ENCODE measurements around the gene ZMYM1. TPM values are rescaled to one million over a fixed set of nuclear protein-coding genes. Genes with fewer than 3 reads are reported as not detected.
"Not testable (repeated sequence)": the region's sequence is repeated elsewhere in the genome, so short reads cannot be mapped to it uniquely, and the experiment has no call there.

ZMYM1 gene
- total RNA-seq, result 22.2 TPM

DNA sequence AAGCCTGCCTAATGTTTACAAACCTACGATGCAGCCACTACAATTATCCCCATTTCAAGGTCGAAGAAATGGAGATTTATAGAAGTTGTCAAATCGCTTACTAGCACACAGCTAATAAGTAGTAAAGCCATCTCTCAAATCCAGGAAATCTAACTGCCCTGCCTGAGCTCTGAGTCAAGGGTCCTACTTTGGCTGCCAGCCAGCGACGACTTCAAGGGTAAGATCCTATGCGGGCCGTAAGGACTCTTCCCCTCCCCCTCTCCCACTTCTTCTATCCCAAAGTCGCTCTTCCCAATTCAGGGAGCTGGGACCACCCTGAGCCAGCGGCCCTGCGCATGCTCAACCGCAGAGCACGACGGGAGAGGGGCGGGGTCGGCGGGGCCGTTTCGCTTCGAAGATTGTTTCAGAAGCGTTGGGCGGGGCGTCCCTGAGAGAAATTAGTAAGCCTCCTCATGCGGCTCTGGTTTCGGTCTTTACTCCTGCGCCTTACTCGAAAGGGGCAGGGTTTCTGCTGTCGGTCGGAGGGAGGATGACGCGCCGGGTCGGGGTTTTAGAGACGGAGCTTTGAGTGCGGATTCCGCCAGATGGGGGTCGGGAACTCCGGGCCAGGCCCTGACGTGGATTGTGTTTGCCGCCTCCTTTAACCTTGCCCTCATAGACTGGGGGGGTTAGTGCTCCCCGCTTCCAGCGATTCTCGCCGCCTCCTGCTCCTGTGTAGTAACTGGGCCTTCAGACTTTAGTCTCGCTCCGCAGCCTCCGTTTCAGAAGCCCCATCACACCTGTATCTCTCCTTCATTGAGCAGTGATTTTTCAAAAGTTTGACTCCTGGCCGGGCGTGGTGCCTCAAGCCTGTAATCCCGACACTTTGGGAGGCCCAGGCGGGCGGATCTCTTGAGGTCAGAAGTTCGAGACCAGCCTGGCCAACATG is at the start of gene ZMYM1:
Gene ZMYM1 (plus strand): TSS at position 383 of the 928 bp plus-strand sequence. CDS start 14,603 bp downstream, outside the sequence.
- peak; percentile 95 for DNase-seq

DNA sequence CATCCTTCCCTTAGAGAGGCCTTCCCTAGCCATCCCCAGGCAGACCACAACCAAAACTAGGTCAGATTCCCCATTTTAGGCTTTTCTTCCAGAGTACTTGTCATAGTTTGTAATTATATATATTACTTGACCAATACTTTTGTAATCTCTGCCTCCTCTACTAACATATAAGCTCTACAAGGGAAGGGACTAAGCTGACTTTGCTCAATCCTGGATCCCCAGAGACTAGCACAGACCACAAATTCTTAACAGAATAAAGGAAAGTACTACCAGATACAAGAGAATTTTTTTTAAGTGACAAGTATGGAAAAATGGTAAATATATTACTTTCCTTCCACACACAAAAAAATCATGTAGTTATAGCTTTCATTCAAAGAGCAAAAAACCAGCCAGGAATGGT is 49.4 kb upstream of the ZMYM1 start:
- DNase-seq, result no peak

DNA sequence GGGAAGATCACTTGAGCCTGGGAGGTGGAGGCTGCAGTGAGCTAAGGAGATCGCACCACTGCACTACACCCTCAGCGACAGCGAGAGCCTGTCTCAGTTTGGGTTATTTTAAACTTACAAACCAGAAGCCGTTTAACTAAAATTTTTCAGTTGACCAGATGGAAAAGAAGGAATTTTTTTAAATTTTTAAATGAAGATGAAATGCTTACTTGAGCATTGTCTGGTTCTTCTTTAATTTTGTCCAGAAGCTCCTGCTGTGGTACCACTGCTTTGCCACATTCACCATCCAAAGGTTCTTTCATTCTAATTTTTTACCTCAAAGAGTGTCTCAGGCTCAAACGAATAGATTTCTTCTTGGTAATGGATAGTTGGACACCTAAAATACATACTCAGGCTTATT is 48.8 kb upstream of the ZMYM1 start:
- DNase-seq, result peak; percentile 2

DNA sequence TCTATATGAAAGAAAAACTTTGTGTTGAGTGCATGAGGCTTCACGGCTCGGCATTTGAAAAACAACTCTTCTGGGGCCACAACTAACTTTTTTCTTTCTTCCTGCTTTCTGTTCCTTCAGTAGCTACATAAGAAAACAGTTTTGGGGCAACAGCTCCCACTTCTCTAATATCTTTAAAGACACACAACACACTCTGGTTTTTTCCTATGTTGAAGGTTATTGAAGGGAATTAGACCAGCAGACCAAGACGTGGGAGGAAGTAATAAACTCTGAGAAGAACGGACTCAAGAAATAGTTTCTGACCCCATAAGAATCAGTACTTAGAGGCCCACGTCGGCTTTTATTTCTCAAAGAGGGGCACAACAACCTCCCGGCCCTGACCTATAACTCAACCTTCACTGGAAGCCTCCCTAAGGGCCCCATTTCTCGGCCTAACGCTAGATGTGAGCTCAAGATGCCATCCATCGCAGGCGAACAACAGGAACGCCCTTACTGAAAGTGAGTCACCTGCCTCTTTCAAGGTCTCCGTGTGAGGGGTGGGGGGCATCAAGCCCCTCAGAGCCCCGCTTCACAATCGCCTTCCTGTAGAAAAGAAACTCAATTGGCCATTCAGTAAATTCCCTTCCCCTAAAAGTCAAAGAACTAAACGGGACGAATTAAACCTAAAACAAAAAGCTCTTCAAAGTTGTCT is 48.3 kb upstream of the ZMYM1 start:
- DNase-seq, result no peak

DNA sequence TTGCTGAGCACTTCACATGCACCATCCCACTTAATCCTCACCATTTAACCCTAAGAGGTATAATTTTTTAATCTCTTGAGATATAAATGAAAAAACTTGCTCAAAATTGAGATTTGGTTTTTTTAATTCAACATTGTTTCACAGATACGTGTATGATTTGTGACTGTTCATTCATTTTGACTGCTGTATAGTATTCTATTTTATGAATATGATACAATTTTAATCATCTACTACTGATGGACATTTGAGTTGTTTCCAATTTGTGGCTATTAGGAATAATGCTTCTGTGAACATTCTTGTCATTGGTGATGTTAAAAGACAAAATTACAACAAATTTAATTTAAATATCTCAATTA is 46.8 kb upstream of the ZMYM1 start:
- no peak for DNase-seq

DNA sequence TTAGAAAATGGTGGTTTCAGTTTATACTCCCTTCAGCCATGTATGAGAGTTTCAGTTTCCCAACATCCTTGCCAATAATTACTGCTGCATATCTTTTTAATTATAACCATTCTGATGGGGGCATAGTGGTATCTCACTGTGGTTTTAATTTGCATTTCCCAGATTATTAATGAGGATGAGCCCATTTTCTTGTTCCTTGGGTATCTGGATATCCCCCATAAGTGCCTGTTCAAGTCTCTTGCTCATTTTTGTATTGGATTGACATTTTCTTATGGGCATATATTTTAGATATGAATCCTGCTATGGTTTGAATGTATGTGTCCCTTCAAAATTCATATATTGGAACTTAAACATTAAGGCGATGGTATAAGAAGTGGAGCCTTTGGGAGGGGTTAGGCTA is 45.8 kb upstream of the ZMYM1 start:
- DNase-seq, result no peak

DNA sequence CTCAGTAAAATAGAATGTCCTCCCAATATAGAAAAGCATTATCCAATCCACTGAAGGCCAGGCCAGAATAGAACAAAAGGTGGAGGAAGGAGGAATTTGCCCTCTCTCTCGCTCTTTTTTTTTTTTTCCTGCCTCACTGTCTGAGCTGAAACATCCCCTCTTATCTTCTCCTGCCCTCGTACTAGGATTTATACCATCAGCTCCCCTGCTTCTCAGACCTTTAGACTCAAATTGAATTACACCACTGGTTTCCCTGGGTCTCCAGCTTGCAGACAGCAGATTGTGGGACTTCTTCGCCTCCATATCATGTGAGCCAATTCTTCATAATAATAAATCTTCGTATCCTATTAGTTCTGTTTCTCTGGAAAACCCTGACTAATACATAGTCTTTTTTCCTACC is 42.6 kb upstream of the ZMYM1 start:
- DNase-seq, result no peak

DNA sequence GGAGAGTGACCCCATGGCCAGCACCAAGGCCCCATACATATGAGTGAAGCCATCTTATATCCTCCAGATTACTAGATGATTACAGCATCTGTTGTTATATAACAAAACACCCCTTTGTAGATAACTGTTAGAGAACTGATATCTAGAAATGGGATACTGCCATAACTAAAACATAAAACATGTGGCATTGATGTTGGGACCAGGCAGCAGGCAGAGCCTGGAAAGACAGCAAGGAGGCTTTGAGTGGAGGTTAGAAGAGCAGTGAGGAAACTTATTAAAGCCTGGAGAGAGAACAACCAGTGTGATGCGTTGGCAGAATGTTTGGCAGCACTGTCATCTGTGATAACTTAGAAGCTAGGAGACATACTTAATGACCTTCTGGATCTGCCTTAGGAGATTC is 42.0 kb upstream of the ZMYM1 start:
- DNase-seq, result no peak

DNA sequence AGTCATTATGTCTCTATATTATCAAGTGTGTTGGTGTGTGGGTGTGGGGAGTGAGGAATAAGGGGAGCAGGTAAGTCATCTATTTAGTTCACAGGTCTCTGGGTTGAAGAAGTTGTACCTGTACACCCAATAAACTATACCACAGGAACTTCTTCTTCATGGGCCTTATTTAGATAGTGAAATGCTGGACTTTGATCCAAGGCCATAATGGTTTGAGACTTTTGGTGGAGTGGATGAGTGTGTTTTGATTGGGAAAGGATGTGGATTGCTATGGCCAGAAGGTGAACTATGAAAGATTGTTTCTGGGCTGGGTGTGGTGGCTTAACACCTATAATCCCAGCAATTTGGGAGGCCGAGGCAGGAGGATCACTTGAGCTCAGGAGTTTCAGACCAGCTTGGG is 40.5 kb upstream of the ZMYM1 start:
- DNase-seq, result no peak

DNA sequence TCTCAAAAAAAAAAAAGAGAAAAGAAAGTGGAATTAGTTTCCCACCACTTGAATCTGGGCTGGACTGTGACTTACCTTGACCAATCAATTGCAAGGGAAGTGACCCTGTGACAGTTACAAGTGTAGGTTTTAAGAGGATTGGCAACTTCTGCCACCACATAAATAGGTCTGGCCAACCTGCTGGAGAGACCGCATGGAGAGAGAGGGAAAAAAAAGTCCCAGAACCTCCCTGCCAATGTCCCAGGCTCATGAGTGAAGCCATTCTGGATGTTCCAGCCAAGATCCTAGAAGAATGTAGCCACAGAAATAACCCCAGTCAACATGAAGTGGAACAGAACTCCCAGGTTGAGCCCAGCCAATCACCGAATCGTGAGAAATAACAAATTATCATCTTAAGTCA is 35.7 kb upstream of the ZMYM1 start:
- DNase-seq, result no peak

DNA sequence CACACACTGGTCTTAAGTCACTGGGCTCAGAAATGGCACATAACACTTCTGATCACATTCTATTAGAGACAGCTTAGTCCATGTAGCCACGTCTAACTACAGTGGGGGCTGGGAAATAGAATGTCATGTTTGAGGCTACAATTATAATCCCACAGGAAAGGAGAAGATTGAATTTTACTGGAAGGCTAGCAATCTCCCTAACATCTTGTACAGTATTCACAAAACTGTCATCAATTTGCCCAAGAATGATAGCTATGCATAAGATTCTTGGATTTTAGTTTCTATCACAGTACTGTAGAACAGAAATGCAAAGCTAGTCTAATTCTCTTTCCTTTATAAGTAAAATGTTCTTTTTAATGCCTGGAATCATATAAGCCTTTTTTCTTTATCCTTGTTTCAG is 34.8 kb upstream of the ZMYM1 start:
- no peak for DNase-seq

DNA sequence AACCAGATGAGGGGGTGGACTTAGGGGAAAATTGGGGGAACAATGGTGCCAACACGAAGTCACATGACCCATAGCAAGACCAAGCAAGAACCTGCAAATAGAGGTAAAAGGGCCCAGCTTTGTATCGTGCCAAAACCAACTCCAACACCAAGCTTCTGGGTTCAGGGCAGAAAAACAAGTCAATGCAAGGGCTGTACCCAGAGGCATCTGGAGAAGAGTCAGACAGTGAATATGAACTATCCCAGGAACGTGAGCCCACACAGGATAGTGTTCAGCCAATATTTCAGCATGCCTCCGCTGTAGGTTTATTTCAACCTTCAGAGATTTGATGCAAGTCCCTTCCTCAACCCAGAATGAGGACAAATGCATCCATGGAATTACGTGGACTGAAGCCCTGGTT is 32.5 kb upstream of the ZMYM1 start:
- no peak for DNase-seq

DNA sequence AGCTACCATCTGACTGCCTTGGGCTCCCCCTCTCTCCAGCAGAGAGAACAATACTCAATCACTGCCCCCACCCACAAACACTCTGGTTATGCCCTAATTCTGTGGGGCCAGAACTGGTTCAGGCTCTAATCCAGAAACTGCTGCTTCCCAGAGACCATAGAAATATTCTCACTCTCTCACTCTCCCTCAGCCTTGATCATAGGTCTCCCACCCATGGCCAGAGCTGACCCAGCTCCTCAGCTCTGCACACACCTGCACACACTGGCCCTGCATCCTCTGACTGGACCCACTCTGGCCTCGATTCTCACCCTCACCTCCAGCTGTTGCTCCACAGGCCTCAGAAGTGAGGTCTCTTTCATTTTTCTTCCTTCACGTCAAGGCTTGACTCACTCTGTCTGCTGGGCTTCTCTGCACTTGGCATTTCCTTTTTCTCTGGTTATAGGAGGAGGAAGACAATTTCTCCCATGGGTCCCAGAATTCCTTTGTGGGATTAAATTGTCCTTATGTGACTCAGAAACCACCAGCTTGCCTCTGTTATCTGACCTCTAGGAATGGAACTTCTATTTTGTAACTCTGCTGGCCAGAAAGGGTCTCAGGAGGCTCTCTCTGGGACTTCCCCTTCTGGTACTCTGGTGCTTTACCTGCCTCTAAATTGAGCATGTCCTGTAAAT is 31.9 kb upstream of the ZMYM1 start:
- no peak for DNase-seq

DNA sequence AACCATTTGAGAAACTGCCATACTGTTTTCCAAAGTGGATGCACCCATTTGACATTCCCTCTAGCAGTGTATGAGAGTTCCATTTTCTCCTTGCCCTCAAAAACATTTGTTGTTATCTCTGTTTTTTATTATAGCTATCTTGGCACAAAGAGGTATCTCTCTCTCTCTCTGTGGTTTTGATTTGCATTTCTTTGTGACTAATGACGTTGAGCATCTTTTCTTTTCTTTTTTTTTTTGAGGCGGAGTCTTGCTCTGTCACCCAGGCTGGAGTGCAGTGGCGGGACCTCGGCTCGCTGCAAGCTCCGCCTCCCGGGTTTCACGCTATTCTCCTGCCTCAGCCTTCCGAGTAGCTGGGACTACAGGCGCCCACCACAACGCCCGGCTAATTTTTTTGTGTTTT is 30.1 kb upstream of the ZMYM1 start:
- DNase-seq, result no peak

DNA sequence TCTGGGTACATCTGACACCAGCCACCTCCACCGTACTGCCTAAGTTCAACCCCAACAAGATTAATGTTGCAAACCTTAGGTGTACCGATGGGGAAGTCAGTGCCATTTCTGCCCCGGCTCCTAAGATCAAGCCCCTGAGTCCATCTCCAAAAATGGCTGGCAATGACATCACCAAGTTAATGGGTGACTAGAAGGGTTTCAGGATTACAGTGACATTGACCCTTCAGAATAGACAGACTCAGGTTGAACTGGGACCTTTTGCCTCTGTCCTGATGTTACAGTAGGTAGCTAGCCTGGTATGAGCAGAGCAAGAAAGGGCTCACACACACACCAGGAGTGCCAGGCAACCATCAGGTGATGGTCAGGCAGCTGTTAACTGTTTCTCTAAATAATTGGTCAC is 25.8 kb upstream of the ZMYM1 start:
- no peak for DNase-seq

DNA sequence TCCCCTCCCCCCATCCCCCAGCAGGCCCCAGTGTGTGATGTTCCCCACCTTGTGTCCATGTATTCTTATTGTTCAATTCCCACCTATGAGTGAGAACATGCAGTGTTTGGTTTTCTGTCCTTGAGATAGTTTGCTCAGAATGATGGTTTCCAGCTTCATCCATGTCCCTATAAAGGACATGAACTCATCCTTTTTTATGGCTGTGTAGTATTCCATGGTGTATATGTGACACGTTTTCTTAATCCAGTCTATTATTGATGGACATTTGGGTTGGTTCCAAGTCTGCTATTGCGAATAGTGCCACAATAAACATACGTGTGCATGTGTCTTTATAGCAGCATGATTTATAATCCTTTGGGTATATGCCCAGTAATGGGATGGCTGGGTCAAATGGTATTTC is 24.9 kb upstream of the ZMYM1 start:
- not testable (repeated sequence) for DNase-seq

DNA sequence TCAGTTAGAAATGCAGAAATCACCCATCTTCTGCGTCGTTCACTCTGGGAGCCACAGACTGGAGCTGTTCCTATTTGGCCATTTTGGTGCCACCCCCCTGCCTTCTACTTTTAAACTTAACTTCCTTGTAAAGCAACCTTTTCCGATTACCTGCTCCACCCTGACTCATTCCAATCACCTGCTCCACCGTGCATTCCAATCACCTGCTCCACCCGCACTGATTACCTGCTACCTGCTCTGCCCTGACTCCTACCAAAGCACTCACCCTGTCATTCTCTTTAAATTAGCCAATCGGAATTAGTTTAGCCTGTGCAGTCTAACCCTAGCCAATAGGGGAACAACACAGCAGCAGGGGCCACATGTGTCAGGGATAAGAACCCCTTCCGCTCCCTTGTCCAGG is 20.9 kb upstream of the ZMYM1 start:
- not testable (repeated sequence) for DNase-seq

DNA sequence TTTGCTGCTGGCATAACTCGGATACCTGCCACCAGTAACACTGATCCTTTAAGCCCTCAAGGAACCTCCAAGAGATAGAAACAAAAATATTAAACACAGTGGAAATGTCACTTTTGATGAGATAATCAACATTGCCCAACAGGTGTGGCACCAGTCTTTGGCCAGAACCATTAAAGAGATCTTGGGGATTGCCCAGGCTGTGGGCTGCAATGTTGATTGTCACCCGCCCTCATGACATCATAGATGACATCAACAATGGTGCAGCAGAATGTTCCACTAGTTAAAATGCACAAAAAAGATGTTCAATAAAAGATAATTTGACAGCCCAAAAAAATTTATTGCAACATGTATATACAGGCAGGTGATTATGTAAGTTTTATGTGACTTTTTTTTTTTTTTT is 20.2 kb upstream of the ZMYM1 start:
- DNase-seq, result no peak

DNA sequence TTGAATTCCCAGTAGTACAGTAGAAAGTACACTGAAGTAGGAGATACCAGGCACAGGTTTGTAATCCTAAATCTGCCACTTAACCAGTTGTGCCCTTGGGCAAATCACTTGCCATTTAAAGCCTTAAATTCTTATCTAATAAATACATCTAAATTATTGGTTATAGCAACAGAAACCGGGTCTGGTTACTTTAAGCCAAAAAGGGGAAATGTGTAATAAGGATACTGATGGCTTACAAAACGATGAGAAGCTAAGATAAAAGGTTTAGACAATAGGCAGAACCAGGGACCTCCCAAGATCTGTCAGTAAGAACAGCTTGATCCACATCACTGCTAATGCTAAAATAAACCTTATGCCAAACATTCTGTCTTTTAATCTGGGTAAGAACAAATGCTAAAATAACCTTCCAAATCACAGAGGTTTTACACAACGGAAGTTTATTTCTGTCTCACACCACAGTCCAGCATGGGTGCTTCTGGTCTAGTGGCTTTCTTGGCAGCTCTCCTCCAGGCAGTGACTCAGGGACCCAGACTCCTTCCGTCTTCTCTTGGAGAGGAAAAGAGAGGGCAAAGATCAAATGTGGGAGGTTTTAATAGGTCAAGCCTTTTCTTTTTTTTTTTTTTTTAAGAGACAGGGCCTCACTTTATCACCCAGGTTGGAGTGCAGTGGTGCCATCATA is 16.5 kb upstream of the ZMYM1 start:
- no peak for DNase-seq

DNA sequence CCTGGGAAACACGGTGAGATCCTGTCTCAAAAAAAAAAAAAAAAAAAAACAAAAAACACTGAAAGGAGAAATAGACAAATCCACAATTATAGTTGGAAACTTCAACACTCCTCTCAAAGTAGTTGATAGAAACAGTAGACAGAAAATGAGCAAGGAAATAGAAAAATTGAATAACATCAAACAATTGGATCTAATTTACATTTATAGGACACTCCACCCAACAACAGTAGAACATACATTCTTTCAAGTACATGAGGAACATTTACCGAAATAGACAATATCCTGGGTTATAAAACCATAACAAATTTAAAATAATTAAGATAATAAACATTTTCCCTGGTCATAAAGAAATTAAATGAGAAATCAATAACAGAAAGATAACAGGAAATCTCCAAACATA is 14.9 kb upstream of the ZMYM1 start:
- DNase-seq, result no peak

DNA sequence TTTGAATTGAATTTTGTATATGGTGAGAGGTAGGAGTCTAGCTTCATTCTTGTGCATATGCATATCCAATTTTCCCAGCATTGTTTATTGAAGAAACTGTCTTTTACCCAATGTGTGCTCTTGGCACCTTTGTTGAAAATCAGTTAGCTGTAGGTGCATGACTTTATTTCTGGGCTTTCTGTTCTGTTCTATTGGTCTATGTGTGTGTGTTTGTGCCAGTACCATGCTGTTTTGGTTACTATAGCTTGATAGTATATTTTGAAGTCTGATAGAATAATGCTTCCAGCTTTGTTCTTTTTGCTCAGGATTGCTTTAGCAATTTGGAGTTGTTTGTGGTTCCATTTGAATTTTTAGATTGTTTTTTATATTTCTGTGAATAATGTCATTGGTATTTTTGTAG is 9.4 kb upstream of the ZMYM1 start:
- DNase-seq, result no peak

DNA sequence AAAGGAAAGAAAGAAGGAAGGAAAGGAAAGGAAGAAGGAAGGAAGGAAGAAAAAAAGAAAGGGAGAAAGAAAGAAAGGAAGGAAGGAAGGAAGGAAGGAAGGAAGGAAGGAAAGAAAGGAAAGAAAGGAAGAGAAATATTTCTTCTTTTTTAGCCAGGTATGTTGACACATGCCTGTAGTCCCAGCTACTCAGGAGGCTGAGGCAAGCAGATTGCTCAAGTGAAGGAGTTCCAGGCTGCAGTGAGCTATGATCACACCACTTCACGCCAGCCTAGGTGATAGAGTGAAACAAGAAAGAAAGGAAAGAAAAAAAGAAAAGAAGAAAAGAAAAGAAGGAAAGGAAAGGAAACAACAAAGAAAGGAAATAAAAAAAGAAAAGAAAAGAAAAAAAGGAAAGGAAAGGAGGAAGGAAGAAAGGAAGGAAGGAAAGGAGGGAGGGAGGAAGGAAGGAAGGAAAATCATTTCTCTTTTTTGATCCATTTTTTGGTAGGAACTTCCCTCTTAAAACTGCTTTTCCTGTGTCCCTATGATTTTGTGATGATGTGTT is 5.8 kb upstream of the ZMYM1 start:
- DNase-seq, result no peak
